AG10803 (cell line): ENCODE results near the gene PARD3.

ENCODE experiments used
- DNase-seq: peaks from one replicate; pipeline ENCODE4 v3.0.0; 2010; ENCODE audit warnings: low read depth
- H3K4me3 ChIP-seq: 2 replicates; pipeline ENCODE4 v1.5.1; 2011; ENCODE audit warnings: mild to moderate bottlenecking, low read length, control low read depth
- TF ChIP-seq, protein P1 (sequence below): conservative IDR thresholded peaks from 2 replicates; pipeline ENCODE4 v1.5.1; 2011; ENCODE audit warnings: mild to moderate bottlenecking, low read length, control low read depth, inconsistent platforms

Gene PARD3

DNA sequence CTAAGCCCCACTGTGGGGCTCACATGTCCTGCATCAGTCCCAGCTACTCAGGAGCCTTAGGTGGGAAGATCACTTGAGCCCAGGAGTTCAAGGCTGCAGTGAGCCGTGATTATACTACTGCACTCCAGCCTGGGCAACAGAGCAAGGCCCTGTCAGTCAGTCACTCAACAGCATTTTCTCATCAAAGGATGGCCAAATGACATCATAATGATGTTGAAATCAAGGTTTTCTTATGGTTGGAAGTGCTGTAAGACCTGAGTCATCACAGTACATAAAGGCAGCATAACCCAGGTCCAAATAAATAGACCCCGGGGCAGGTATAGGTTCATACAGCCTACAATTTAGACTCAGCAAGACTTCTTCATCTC lies 341.1 kb downstream of the PARD3 start:
- peak; percentile 36 for DNase-seq
- no peak overlapping the region for H3K4me3 ChIP-seq
- TF ChIP-seq, protein P1, sequence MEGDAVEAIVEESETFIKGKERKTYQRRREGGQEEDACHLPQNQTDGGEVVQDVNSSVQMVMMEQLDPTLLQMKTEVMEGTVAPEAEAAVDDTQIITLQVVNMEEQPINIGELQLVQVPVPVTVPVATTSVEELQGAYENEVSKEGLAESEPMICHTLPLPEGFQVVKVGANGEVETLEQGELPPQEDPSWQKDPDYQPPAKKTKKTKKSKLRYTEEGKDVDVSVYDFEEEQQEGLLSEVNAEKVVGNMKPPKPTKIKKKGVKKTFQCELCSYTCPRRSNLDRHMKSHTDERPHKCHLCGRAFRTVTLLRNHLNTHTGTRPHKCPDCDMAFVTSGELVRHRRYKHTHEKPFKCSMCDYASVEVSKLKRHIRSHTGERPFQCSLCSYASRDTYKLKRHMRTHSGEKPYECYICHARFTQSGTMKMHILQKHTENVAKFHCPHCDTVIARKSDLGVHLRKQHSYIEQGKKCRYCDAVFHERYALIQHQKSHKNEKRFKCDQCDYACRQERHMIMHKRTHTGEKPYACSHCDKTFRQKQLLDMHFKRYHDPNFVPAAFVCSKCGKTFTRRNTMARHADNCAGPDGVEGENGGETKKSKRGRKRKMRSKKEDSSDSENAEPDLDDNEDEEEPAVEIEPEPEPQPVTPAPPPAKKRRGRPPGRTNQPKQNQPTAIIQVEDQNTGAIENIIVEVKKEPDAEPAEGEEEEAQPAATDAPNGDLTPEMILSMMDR = no peak

DNA sequence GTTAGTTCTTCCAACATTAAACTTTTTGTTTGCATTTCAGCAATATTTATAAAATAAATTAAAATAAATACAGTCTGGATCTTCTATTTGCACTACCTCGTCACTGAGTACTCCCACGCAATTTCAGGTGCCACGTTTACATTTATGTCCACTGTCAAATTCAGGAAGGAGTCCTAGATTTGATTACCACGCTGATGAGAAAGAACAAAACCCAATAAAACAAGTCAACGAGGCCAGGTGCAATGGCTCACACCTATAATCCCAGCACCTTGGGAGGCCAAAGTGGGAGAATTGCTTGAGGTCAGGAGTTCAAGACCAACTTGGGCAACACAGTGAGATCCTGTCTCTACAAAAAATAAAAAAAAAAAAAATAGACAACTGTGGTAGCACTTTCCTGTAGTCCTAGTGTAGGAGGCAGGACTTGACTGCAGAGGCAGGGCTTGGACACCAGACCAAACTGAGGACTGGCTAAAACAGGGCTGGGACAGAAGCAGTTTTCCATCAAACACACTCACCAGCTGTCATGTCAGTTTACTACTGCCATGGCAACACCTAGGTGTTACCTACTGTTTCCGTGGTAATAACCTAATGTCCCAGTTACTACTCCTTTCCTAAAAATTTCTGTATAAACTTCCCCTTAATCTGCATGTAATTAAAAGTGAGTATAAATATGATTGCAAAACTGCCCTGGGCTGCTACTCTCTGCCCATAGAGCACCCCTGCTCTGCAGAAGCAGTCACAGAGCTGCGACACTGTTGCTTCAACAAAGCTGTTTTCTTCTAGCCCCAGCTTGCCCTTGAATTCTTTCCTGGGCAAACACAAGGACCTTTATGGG lies 341.7 kb downstream of the PARD3 start:
- TF ChIP-seq, protein P1 = no peak
- no peak overlapping the region for H3K4me3 ChIP-seq
- DNase-seq = no peak

DNA sequence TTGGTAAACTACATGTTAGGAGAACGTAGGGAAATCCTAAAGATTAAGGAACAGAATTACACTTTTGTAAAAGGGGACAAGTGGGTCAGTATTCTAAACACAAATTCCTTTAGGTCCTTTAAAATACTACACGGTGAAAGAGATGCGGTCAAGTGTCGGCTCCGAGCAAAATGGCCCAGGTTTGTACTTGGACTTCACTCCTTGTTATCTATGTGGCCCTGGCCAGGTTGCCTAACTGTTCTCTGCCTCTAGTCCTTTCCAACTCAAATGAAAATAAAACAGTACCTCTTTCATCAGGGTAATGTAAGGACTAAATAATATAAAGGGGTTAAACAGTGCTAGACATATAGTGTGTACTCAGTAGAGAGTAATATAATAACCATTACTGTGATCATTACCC lies 344.8 kb downstream of the PARD3 start:
- no peak overlapping the region for H3K4me3 ChIP-seq
- DNase-seq = no peak
- TF ChIP-seq, protein P1 = no peak

DNA sequence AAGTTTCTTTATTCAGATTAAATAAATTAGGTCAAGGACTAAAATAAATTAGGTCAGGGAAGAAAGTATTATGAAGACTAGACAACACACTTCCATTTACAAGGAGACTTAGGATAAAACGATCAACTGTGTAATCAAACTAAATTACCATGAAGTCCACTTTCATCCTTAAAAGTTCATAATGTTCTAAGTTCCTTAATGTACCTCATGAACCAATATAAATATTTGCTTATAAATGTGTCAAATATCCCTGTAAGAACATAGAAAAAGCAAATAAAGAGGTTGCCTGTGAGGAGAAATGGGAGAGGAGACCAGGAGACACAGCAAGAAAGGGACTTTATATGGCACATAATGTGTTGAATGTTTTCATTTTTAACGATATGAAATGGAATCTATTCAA lies 345.6 kb downstream of the PARD3 start:
- DNase-seq = no peak
- TF ChIP-seq, protein P1 = no peak
- H3K4me3 ChIP-seq = no peak overlapping the region

DNA sequence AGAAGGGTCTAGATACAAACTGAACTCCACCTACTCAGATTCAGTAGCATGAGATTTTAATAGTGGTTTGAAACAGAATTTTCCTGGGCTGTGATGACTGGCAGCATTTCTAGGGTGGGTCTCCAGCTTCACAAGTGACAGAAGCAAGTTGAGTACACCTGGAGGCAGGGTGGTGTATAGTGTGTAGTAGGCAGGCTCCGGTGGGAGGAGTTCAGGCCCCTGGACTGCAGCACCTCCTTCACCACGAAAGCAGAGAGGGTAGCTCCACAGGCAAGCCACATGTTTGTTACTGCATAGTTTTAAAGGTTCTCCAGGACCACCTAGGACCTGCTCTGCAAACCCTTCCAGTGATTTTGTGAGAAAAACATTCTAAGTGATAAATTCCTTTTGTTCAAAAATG lies 347.2 kb downstream of the PARD3 start:
- no peak overlapping the region for H3K4me3 ChIP-seq
- no peak for DNase-seq
- TF ChIP-seq, protein P1 = no peak

DNA sequence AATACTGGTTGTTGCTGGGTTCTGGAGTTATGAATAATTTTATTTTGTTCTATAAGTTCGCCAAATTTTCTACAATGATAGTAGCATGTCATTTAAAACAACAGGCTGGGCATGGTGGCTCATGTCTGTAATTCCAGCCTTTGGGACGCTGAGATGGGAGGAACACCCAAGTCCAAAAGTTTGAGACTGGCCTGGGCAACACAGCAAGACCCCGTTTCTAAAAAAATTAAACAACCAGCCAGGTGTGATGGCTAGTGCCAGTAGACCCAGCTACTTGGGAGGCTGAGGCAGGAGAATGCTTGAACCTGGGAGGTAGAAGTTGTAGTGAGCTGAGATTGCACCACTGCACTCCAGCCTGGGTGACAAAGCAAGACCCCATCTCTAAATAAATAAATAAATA lies 347.7 kb downstream of the PARD3 start:
- TF ChIP-seq, protein P1 = no peak
- no peak for DNase-seq
- no peak overlapping the region for H3K4me3 ChIP-seq

DNA sequence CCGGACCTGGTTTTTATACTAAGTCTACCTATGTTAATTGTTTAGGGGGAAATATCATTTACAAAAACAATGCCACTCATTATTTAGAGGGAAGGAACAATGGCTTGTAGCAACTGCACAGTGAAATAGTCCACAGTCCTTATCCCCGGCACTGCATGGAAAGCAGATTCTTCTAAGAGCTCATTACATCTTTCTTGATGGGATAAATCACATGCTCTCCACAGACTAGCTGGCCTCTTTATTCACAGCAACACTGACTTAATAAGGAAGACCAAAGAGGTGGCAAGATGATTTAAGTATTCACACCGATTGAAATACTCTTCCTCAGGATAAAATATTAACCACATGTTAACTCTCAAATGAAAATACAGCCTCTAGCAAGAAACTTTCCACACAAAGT lies 349.4 kb downstream of the PARD3 start:
- no peak for DNase-seq
- TF ChIP-seq, protein P1 = no peak

More for the DNA sequence above, 349.4 kb downstream of the PARD3 start:
- no peak overlapping the region for H3K4me3 ChIP-seq
